Activated CD4-positive, CD25-positive, alpha-beta regulatory T cell treated with anti-CD3 and anti-CD28 coated beads, Interleukin-2, amount 50 U/mL, for 16 hours (primary cell): ENCODE measurements around the gene NXPH4.

Source experiments
- DNase-seq: peaks from one replicate; pipeline ENCODE4 v3.0.0-alpha.2; 2020; ENCODE audit warnings: low read depth, low spot score

NXPH4 gene

DNA sequence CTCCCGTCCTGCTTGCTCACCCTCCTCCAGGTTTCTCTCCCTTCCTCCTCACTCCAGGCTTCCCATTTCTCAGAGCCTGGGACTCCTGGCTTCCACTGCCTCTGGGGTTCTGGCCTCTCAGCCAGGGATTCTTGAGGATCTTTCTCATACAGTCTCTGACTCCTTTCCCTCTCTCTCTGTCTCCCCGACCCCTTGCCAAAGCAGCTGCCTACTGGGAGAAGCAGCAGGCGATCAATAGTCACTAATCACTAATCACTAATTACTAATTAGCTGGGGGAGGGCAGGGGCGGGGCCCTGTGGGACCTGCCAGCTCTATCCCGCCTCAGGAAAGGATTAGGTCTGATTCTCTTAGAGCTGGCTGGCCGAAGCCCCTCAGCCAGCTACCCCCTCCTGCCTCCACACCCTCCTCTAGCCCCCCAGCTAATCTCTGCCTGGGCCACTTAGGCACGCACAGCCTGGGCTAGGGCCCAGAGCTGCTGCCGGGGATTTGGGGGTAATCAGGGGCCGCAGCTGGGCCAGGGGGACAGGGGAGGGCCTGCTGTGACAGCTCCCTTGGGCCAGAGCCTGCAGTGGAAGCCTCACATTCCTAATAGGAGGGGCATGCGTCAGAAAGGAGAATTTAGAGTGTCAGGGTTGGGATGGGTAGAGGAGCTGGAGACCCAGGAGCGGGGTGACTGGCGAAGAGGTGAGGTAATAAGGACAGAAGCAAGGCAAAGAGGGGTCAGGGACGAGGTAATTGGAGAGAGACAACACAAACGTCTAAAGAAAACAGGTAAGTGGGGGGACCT is 2.8 kb downstream of the NXPH4 start:
- DNase-seq, result no peak

- no peak for DNase-seq
Measured at GRCh38 chr12:57219993-57220754, 3.6 kb downstream of the NXPH4 start.

GRCh38 chr12:57220770-57221168 is 4.2 kb downstream of the NXPH4 start:
- no peak for DNase-seq

- DNase-seq, result no peak
Measured at GRCh38 chr12:57221169-57221917, 4.7 kb downstream of the NXPH4 start.

DNA sequence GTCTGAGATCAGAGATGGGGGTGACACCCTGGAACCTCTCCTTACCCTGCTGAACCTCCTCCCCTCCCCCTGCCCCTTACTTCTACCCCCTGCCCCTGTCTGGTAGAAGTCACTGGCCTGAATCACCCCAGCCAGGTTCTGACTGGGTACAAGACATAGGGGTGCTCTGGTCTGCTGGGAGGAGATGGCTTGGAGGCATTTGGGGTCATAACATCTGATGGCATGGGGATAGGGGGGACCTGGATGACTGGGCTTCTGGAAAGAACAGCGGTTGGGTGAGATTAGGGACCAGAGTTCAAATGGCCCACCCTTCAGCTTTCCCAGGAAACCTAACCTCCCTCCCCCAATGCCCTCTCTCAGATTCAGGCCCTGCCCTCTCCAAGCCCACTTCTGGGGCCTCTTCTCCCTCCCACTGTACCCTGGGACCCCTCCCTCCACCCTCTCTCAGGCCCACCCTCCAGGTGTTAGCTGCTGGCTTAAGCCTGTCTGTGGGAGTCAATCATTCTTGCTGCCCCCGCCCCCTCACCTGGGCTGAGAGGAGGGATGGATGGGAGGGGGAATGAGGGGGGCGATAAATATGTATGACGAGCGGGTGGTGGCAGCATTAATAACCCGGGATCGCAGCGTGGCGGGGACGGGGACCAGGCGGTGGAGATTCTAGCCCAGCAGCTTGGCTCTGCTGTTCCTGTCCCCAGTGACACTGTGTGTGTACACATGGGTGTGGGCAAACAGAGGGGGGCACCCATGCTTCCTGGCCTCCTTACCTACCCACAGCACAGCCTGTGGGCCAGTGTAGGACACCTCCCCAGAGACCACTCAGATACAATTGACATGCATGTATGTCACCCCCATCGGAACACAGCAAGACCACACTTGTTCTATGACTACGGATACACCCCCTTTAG is 5.9 kb downstream of the NXPH4 start:
- no peak for DNase-seq

GRCh38 chr12:57223191-57224165 is 6.9 kb downstream of the NXPH4 start:
- DNase-seq, result no peak

- no peak for DNase-seq
Measured at GRCh38 chr12:57224278-57224972, 7.8 kb downstream of the NXPH4 start.

- DNase-seq, result no peak
Measured at GRCh38 chr12:57224973-57225679, 8.5 kb downstream of the NXPH4 start.

DNA sequence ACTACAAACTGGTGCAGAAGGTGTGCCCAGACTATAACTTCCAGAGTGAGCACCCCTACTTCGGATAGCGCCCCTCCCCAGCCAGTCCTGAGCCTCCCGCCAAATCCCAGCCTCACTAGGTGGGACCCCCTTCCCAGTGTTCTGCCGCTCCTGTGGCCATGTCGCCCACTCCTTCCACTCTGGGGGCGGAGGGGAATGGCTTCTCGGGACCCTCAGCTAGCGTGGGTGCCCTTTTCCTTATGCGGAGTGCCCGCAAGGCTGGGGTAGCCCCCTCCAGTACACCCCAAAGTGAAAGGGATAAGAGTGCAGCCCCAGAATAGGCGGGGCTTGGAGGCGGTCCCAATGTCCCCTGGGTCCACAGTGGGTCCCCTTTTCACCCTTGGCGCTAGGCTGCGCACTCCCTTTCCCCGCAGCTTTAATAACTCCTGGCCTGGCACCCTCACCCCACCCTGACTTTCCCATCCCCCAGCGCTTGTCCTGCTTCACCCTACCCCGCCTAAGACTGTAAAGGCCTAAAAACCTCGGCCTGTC is 9.2 kb downstream of the NXPH4 start:
- DNase-seq, result no peak

GRCh38 chr12:57226588-57227314 is 10.2 kb downstream of the NXPH4 start:
- DNase-seq, result no peak

DNA sequence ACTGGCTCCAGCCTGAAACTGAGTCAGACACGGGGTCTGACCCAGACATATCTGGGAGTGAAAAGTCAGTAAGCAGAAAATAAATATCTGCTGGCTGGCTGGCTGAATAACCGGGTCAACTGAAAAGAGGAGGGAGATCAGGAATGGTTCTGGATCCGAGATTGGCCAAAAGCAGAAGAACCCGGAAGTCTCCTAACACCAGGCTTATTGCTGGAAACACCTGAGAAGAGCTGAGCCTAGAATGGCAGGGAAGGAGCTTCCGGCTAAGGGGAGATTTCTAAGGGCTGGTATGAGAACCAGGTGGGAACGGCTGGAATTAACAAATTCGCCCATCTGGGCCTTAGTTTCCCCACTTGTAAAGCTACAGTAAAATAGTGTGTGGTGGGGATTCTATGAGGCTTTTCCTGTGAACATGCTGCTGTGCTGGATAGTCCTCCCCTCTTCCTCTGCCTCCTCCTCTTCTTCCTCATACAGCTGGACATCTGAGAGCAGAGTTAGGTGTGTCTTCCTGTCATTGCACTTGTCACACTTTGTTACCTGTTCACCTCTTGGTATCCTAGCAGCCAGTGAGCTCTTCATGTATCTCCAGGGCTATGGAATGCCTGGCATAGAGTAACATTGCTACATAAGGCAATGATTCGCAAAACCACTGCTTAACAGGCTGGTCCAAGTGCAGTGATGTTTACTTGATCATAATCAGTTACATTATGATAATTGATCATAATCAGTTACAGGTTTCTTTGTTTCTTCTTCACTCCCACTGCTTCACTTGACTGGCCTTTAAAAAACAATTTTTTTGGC is 10.9 kb downstream of the NXPH4 start:
- DNase-seq, result no peak

DNA sequence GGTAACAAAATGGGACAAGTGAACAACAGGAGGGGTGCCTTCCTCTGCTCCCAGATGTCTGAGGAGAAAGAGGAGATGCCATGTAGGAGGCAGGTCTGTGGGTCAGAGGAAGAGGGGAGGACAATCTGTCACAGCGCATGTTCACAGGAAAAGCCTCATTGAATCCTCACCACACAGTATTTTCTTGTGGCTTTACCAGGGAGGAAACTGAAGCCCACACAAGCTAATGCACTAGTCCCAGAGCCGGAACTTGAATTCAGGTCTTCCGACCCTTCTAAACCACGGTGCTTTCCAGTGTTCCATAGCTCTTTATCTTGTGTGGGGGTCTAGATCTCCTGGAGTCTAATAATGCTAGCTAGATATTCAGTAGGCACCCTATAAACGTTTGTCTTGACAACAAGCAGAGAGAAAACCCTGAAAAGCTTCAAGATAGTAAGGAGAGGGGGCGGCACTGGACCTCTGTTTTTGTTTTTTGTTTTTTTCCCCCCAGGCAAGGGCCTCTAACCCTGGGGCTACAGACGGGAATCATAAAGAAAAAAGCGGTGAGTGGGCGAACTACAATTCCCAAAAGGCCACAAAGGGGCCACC is 12.5 kb downstream of the NXPH4 start:
- DNase-seq, result no peak

- peak; percentile 89 for DNase-seq
Measured at GRCh38 chr12:57229634-57230380, 13.2 kb downstream of the NXPH4 start, which contains the start of gene SHMT2. SHMT2 (plus strand) TSS chr12:57229711; CDS start chr12:57229779, 68 bp downstream.

DNA sequence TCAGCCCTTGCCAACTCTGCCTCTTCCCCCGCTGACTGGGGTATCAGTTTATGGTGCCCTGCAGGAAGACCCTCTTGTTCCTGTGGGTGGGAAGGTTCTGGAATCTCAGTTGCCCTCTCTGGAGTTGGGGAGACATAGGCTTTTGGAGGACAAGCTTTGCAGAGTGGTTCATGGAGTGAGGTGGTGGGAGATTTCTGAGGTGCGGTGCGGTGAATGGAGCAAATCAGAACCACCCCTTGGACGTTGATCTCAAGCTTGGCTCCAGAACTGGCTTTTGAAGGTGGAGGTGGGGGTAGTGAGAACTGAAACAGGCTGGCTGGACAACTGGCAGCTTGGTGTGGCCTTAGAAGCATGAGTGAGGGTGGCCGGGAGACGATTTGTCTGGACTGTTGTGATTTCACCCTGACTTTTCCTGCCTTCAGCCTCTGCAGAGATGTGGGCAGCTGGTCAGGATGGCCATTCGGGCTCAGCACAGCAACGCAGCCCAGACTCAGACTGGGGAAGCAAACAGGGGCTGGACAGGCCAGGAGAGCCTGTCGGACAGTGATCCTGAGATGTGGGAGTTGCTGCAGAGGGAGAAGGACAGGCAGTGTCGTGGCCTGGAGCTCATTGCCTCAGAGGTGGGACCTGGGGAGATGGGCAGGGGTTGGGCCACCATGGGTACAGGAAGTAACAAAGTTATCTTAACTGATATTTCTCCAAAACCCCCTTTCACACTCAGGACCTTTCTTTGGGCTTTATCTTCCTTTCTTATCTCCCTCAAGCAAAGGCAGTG is 14.0 kb downstream of the NXPH4 start:
- DNase-seq, result no peak
